Esophagus muscularis mucosa (tissue), 4 donors: ENCODE results near the gene BTD. TPM values are rescaled to one million over a fixed set of nuclear protein-coding genes. Genes with fewer than 3 reads are reported as not detected.

Experiments used
- DNase-seq: peaks from one replicate; pipeline ENCODE4 v3.0.0-alpha.2; 2017; ENCODE audit errors: extremely low spot score
- H3K27ac ChIP-seq, 4 donors: fragments of 200-600 bp; sonication (generic); replicated peaks in 1 of 4; 1 replicate in 3 of 4; 2 replicates in 1 of 4; pipeline ENCODE4 v1.5.1; 2016 to 2019; ENCODE audit warnings: mild to moderate bottlenecking in 1 of 4
- H3K27me3 ChIP-seq, 4 donors: fragments of 200-600 bp; sonication (generic); one replicate each; pipeline versions ENCODE4 v1.5.1 to v1.6.0; 2016 to 2019
- H3K36me3 ChIP-seq, 4 donors: fragments of 200-600 bp; sonication (generic); one replicate each; pipeline ENCODE4 v1.5.1; 2016 to 2019
- H3K4me1 ChIP-seq, 4 donors: fragments of 200-600 bp; sonication (generic); one replicate each; pipeline ENCODE4 v1.5.1; 2016 to 2019
- H3K4me3 ChIP-seq, 4 donors: fragments of 200-600 bp; sonication (generic); 1 replicate in 2 of 4; 2 replicates in 2 of 4; pipeline ENCODE4 v1.5.1; 2016 to 2019; ENCODE audit warnings: mild to moderate bottlenecking in 4 of 4, moderate library complexity in 1 of 4
- H3K9me3 ChIP-seq, 4 donors: fragments of 200-600 bp; sonication (generic); 1 replicate in 3 of 4; 2 replicates in 1 of 4; pipeline ENCODE4 v1.5.1; 2016 to 2019
- EP300 ChIP-seq: sonication (generic); formaldehyde crosslinking; IDR thresholded peaks from one replicate; pipeline ENCODE4 v1.6.1; 2017; ENCODE audit warnings: antibody characterized with exemption
- POLR2A ChIP-seq: fragments of 450-650 bp; IDR thresholded peaks from one replicate; pipeline ENCODE4 v1.6.1; 2017; ENCODE audit warnings: antibody characterized with exemption, moderate library complexity, mild to moderate bottlenecking, low read depth
- POLR2AphosphoS5 ChIP-seq, 2 donors: sonication (generic); formaldehyde crosslinking; IDR thresholded peaks; one replicate each; pipeline ENCODE4 v1.6.1; 2017; ENCODE audit warnings: antibody characterized with exemption in 2 of 2
- WGBS: methylation state at CpG from one replicate; pipeline ENCODE4 v1.1.5; 2018; 5-methylcytosine and 5-hydroxymethylcytosine counted together
- intact Hi-C: fragments of 100-400 bp; cut with DNase I; formaldehyde crosslinking; loops from one replicate; pipeline ENCODE4 v1.15.1; 2023
- total RNA-seq, 4 donors: library from RNA; depleted of rRNA; stranded (reverse); fragments of >200 nt; gene quantifications; one replicate each; pipeline versions ENCODE4 v1.1.0 to v1.2.1, GENCODE V29; 2016
- TF ChIP-seq, protein P1 (sequence below), 3 experiments: fragments of 200-600 bp in 2 of 3; fragments of 450-650 bp in 1 of 3; sonication (generic) in 2 of 3; IDR thresholded peaks; one replicate each; pipeline ENCODE4 v1.5.1; 2017 to 2019; ENCODE audit warnings: antibody characterized with exemption in 3 of 3, mild to moderate bottlenecking in 2 of 3, moderate library complexity in 1 of 3

Gene BTD
- total RNA-seq, result 10 to 100 TPM; 38.5 to 65.2 (median 41.6) TPM

DNA sequence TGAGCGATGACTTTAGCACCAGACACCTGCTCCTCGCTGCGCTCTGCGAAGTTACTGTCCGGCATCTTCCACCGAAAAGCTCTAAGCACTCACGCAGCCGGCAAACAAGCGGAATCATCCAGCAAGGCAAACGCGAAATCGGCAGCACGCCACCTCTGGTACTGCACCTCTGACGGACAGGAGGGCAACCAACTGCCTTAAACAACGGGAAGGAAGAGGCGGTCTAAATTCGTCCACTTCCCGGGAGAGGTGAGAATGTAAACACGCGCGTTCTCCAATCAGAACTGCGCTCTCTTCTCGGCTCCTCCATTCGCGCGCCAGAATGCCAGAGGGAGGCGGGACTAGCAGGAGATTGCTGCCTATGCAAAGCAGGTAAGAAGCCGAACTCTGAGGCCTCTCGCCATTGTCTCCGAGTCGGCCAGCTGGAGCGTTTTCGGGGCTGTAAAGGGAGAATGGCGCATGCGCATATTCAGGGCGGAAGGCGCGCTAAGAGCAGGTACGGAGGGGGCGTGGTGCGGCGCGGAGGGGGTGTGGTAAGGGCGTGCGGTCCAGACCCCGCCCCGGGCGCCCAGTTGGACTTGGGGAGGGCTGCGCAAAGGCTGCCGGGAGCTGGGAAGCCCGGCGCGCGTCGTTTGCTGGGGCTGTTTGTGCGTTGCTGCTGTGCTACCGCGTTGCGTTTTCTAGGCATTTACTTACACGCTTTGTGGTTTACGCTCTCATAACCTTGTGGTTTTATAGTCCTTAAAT lies at the start of gene BTD, which contains the start of gene HACL1:
Gene BTD (plus strand): TSS at position 347 of the 747 bp plus-strand sequence. CDS start 33,695 bp downstream, outside the sequence.
Gene HACL1 (minus strand): TSS at position 171 of the 747 bp plus-strand sequence. CDS start 106 bp downstream, at position 65.
- Histone ChIP-seq H3K9me3 (no peaks in the 10 kb centered on the region), H3K4me3 (peak within 1 kb of the TSS; percentile 78 to 95 (median 78)), H3K4me1 (peaks cover 21 to 55% (median 43%) of the 10 kb centered on the region in 4 donors), H3K27ac (peak within 1 kb of the TSS; percentile 87 to 92 (median 88)), H3K36me3 (peaks cover 15 to 31% (median 25%) of the 10 kb centered on the region in 4 donors), H3K27me3 (no peaks in the 10 kb centered on the region)
- intact Hi-C loops, result no loop called here
- TF ChIP-seq, protein P1, sequence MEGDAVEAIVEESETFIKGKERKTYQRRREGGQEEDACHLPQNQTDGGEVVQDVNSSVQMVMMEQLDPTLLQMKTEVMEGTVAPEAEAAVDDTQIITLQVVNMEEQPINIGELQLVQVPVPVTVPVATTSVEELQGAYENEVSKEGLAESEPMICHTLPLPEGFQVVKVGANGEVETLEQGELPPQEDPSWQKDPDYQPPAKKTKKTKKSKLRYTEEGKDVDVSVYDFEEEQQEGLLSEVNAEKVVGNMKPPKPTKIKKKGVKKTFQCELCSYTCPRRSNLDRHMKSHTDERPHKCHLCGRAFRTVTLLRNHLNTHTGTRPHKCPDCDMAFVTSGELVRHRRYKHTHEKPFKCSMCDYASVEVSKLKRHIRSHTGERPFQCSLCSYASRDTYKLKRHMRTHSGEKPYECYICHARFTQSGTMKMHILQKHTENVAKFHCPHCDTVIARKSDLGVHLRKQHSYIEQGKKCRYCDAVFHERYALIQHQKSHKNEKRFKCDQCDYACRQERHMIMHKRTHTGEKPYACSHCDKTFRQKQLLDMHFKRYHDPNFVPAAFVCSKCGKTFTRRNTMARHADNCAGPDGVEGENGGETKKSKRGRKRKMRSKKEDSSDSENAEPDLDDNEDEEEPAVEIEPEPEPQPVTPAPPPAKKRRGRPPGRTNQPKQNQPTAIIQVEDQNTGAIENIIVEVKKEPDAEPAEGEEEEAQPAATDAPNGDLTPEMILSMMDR (IDR thresholded peaks at IDR 0.05), result peak in 2 of 3 experiments; percentile 21 to 35
- peak; percentile 90 to 94 for TF ChIP-seq POLR2AphosphoS5 (IDR thresholded peaks at IDR 0.05)
- TF ChIP-seq EP300, result no peak
- TF ChIP-seq POLR2A, result no peak
- WGBS, result 0% methylated on average over 30 of the region's 61 CpGs
- peak; percentile 99 for DNase-seq

DNA sequence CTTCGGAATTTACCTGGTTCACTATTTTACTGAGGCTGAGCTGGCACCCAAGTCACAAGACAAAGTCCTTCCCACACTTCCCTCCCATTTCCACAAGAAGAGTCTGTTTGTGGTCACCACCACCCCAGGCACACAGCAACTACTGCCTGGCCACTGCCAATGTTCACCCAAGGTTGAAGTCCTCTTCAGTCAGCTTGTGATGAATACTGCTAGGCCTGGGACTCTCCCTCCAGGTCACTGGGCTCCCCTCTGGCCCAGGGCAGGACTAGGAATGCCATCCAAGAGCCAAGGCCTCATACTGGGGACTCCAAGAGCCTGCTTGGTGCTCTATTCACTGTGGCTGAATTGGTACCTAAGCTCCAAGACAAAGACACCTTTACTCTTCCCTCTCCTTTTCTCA lies 49.6 kb upstream of the BTD start:
- DNase-seq, result no peak
- peaks cover 0 to 42% (median 8%) of the 10 kb centered on the region in 4 donors for H3K36me3 ChIP-seq
- TF ChIP-seq POLR2AphosphoS5 (IDR thresholded peaks at IDR 0.05), result no peak
- no peak for TF ChIP-seq POLR2A
- TF ChIP-seq EP300, result no peak
- TF ChIP-seq, protein P1 (IDR thresholded peaks at IDR 0.05), result no peak
- no peak overlapping the region for H3K4me3 ChIP-seq
- 91% methylated on average over 1 of the region's 1 CpG for WGBS
- H3K9me3 ChIP-seq, result no peaks in the 10 kb centered on the region
- H3K4me1 ChIP-seq, result no peaks in the 10 kb centered on the region
- no peaks in the 10 kb centered on the region for H3K27me3 ChIP-seq
- intact Hi-C loops, result loop anchor here (10.0 kb wide), 1 partner anchor 437 kb away; no protein-coding TSS in a partner anchor
- H3K27ac ChIP-seq, result no peak overlapping the region

- peak; percentile 50 for DNase-seq
- Histone ChIP-seq H3K36me3 (peaks cover 0 to 42% (median 8%) of the 10 kb centered on the region in 4 donors), H3K27ac (no peak overlapping the region), H3K4me1 (peaks cover 0 to 9% (median 0%) of the 10 kb centered on the region in 4 donors), H3K4me3 (no peak overlapping the region), H3K27me3 (no peaks in the 10 kb centered on the region), H3K9me3 (no peaks in the 10 kb centered on the region)
- intact Hi-C loops, result loop anchor here (10.0 kb wide), 1 partner anchor 439 kb away; no protein-coding TSS in a partner anchor
- WGBS, result 83% methylated on average over 3 of the region's 3 CpGs
- TF ChIP-seq POLR2AphosphoS5 (IDR thresholded peaks at IDR 0.05) (no peak), POLR2A (no peak), EP300 (no peak)
- TF ChIP-seq, protein P1 (IDR thresholded peaks at IDR 0.05), result no peak
Observed at GRCh38 chr3:15553749-15554148, 47.8 kb upstream of the BTD start.

DNA sequence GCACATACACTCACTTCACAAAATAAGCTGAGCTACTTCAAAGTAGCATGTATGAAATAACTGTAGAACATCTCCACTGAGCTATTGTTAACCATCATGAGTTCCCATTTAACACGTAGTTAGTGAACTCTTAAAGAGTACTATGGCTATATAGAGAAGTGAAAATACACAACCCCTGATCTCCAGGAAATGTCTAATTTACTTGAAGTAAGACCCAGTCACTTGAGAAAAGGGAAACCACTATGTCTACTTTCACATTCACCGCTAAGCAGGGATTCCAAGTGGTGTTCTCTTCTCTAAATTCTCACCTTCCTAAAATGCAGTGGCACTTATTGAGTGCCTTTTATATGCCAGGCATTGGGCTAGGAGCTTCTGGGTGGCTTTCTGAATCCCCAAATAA lies 45.0 kb upstream of the BTD start:
- Histone ChIP-seq H3K4me3 (no peak overlapping the region), H3K36me3 (peaks cover 8 to 54% (median 20%) of the 10 kb centered on the region in 4 donors), H3K27ac (no peak overlapping the region), H3K9me3 (no peaks in the 10 kb centered on the region), H3K27me3 (no peaks in the 10 kb centered on the region), H3K4me1 (peaks cover 0 to 9% (median 0%) of the 10 kb centered on the region in 4 donors)
- TF ChIP-seq POLR2A, result no peak
- TF ChIP-seq, protein P1 (IDR thresholded peaks at IDR 0.05), result no peak
- no peak for TF ChIP-seq POLR2AphosphoS5 (IDR thresholded peaks at IDR 0.05)
- TF ChIP-seq EP300, result no peak
- intact Hi-C loops, result loop anchor here (5.0 to 10.0 kb wide), 4 partner anchors 129 to 442 kb away; partner anchors contain the start of genes EAF1 and METTL6
- 78% methylated on average over 2 of the region's 2 CpGs for WGBS
- no peak for DNase-seq
